Osteocyte (in vitro differentiated cells): ENCODE results near the gene SLC36A2. TPM values are rescaled to one million over a fixed set of nuclear protein-coding genes. Genes with fewer than 3 reads are reported as not detected.

ENCODE experiments used
- DNase-seq: peaks from one replicate; pipeline ENCODE4 v3.0.0; 2021; ENCODE audit warnings: mixed read lengths; ENCODE audit not compliant: unreplicated experiment; ENCODE audit errors: extremely low spot score
- H3K27ac Mint-ChIP-seq: one replicate; pipeline ENCODE4 v1.8.0; 2021; ENCODE audit warnings: mild to moderate bottlenecking, mixed read lengths; ENCODE audit not compliant: unreplicated experiment
- H3K27me3 Mint-ChIP-seq: one replicate; pipeline ENCODE4 v1.8.0; 2021; ENCODE audit warnings: mixed read lengths; ENCODE audit not compliant: unreplicated experiment
- H3K36me3 Mint-ChIP-seq: one replicate; pipeline ENCODE4 v1.8.0; 2021; ENCODE audit warnings: mixed read lengths; ENCODE audit not compliant: unreplicated experiment
- H3K4me1 Mint-ChIP-seq: one replicate; pipeline ENCODE4 v1.8.0; 2021; ENCODE audit warnings: mixed read lengths; ENCODE audit not compliant: unreplicated experiment
- H3K4me3 Mint-ChIP-seq: one replicate; pipeline ENCODE4 v1.8.0; 2021; ENCODE audit warnings: mild to moderate bottlenecking, moderate library complexity, mixed read lengths; ENCODE audit not compliant: unreplicated experiment
- H3K9me3 Mint-ChIP-seq: one replicate; pipeline ENCODE4 v1.8.0; 2021; ENCODE audit warnings: mixed read lengths; ENCODE audit not compliant: unreplicated experiment
- total RNA-seq: library from RNA; stranded (reverse); gene quantifications from 2 replicates; pipeline ENCODE4 v1.2.1, GENCODE V29; 2021
- TF ChIP-seq, protein P1 (sequence below): fragments of 200-600 bp; sonication (generic); IDR thresholded peaks from 2 replicates; pipeline ENCODE4 v1.5.0; 2021; ENCODE audit warnings: antibody characterized with exemption, mild to moderate bottlenecking, moderate library complexity

The SLC36A2 gene
- total RNA-seq, 1 donor from 2014 or later = not detected

- TF ChIP-seq, protein P1, sequence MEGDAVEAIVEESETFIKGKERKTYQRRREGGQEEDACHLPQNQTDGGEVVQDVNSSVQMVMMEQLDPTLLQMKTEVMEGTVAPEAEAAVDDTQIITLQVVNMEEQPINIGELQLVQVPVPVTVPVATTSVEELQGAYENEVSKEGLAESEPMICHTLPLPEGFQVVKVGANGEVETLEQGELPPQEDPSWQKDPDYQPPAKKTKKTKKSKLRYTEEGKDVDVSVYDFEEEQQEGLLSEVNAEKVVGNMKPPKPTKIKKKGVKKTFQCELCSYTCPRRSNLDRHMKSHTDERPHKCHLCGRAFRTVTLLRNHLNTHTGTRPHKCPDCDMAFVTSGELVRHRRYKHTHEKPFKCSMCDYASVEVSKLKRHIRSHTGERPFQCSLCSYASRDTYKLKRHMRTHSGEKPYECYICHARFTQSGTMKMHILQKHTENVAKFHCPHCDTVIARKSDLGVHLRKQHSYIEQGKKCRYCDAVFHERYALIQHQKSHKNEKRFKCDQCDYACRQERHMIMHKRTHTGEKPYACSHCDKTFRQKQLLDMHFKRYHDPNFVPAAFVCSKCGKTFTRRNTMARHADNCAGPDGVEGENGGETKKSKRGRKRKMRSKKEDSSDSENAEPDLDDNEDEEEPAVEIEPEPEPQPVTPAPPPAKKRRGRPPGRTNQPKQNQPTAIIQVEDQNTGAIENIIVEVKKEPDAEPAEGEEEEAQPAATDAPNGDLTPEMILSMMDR = no peak
- Mint-ChIP-seq H3K4me3 (no peak overlapping the region), H3K9me3 (no peaks in the 10 kb centered on the region), H3K27ac (no peak overlapping the region), H3K4me1 (no peaks in the 10 kb centered on the region), H3K36me3 (no peaks in the 10 kb centered on the region), H3K27me3 (peaks cover 28% of the 10 kb centered on the region)
- DNase-seq = peak; percentile 10
These were observed 14.5 kb downstream of the SLC36A2 start for GRCh38 chr5:151332857-151333256.

- Mint-ChIP-seq H3K36me3 (no peaks in the 10 kb centered on the region), H3K4me3 (no peak overlapping the region), H3K27me3 (peaks cover 35% of the 10 kb centered on the region), H3K4me1 (no peaks in the 10 kb centered on the region), H3K27ac (no peak overlapping the region), H3K9me3 (no peaks in the 10 kb centered on the region)
- peak; percentile 8 for DNase-seq
- TF ChIP-seq, protein P1 = no peak
These were observed 18.6 kb downstream of the SLC36A2 start for GRCh38 chr5:151328734-151329133.

DNA sequence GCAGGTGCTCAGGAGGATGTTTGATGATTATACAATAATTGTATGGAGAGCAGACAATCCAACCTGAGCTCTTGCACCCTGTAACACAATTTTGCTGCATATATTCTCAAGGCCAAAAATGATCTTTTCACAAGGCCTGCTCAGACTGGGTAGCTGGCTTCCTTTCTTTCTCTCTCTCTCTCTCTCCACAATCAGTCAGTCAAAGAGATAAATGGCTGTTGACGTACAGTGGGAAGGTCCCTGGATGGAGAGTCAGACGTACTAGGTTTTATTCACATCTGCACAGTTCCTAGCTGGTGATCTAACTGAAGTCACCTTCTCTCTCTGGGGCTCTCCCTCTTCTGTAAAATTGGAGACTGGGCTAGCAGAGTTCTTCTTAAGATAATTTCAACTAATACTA, 19.8 kb downstream of the SLC36A2 start:
- no peak overlapping the region for H3K4me3 Mint-ChIP-seq
- no peaks in the 10 kb centered on the region for H3K4me1 Mint-ChIP-seq
- no peak overlapping the region for H3K27ac Mint-ChIP-seq
- H3K9me3 Mint-ChIP-seq = no peaks in the 10 kb centered on the region
- H3K36me3 Mint-ChIP-seq = no peaks in the 10 kb centered on the region
- TF ChIP-seq, protein P1 = no peak
- H3K27me3 Mint-ChIP-seq = peaks cover 34% of the 10 kb centered on the region
- DNase-seq = no peak

DNA sequence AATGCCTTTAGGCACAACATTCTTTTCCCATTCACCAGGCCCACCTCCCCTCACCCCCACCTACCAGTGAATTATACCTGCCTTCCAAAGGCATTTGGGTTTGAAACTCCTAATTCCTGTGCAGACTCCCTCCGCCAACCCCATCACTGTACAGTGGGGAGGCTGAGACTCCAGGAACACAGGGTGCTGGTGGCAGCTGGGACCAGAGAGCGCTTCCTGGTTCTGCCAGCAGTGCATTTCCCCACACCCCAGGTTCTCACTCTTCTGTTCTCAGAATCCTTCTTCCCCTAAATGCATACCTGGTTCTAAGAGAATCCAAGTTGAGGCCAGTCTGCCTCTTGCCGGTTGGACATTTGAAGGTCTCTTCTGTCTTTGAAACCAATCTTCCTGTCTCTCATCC, 21.1 kb downstream of the SLC36A2 start:
- Mint-ChIP-seq H3K36me3 (no peaks in the 10 kb centered on the region), H3K27me3 (peaks cover 42% of the 10 kb centered on the region), H3K9me3 (no peaks in the 10 kb centered on the region), H3K4me3 (no peak overlapping the region), H3K27ac (no peak overlapping the region), H3K4me1 (no peaks in the 10 kb centered on the region)
- peak; percentile 46 for DNase-seq
- TF ChIP-seq, protein P1 = no peak

GRCh38 chr5:151320481-151320880, 26.9 kb downstream of the SLC36A2 start:
- Mint-ChIP-seq H3K27me3 (peaks cover 25% of the 10 kb centered on the region), H3K4me1 (peaks cover 2% of the 10 kb centered on the region), H3K9me3 (no peaks in the 10 kb centered on the region), H3K4me3 (no peak overlapping the region), H3K36me3 (no peaks in the 10 kb centered on the region), H3K27ac (no peak overlapping the region)
- peak; percentile 57 for DNase-seq
- TF ChIP-seq, protein P1 = no peak
